Left lung (tissue), 10 donors: Measurements from ENCODE around the gene PTK7. TPM values are rescaled to one million over a fixed set of nuclear protein-coding genes. Genes with fewer than 3 reads are reported as not detected.

ENCODE experiments used
- ATAC-seq: fragments of 200-7000 bp; cut with Tn5 transposase; one replicate; pipeline ENCODE4 v1.9.1; 2020; ENCODE audit warnings: moderate library complexity
- DNase-seq, 4 donors: peaks; one replicate each; pipeline ENCODE4 v3.0.0-alpha.2; 2013 to 2020
- H3K27ac ChIP-seq, 2 donors: fragments of 200-600 bp; sonication (generic) in 1 of 2; one replicate each; pipeline versions ENCODE4 v1.5.0 to v1.8.0; 2020 to 2021
- H3K27me3 ChIP-seq, 2 donors: fragments of 200-600 bp; sonication (generic) in 1 of 2; one replicate each; pipeline versions ENCODE4 v1.5.0 to v1.8.0; 2020 to 2021
- H3K36me3 ChIP-seq, 2 donors: fragments of 200-600 bp; sonication (generic) in 1 of 2; one replicate each; pipeline versions ENCODE4 v1.5.0 to v1.8.0; 2020 to 2021
- H3K4me1 ChIP-seq, 2 donors: fragments of 200-600 bp; one replicate each; pipeline ENCODE4 v1.8.0; 2021
- H3K4me3 ChIP-seq, 2 donors: fragments of 200-600 bp; sonication (generic) in 1 of 2; one replicate each; pipeline versions ENCODE4 v1.5.0 to v1.8.0; 2020 to 2021; ENCODE audit warnings: mild to moderate bottlenecking in 1 of 2
- H3K9me3 ChIP-seq, 2 donors: fragments of 200-600 bp; sonication (generic) in 1 of 2; one replicate each; pipeline versions ENCODE4 v1.5.0 to v1.8.0; 2020 to 2021
- intact Hi-C, 2 donors: fragments of 100-400 bp; cut with DNase I; formaldehyde crosslinking; loops; one replicate each; pipeline versions ENCODE4 v1.11.2 to v1.14.2; 2022
- polyA plus RNA-seq, 6 donors: library from polyadenylated mRNA; unstranded; fragments of 120-200 nt; gene quantifications; one replicate each; pipeline ENCODE4 v1.2.1, GENCODE V29; 2013; ENCODE audit not compliant: insufficient read length in 6 of 6
- total RNA-seq, 2 donors: library from RNA; stranded (reverse); fragmentation: NEBNext Ultra II Directional; extraction: Animal tissue kit (Norgen Biotek cat#: 25700); gene quantifications; one replicate each; pipeline ENCODE4 v1.2.1, GENCODE V29; 2021
- TF ChIP-seq, protein P1 (sequence below), 2 donors: fragments of 200-600 bp; sonication (generic) in 1 of 2; IDR thresholded peaks; one replicate each; pipeline versions ENCODE4 v1.5.0 to v1.8.0; 2021; ENCODE audit warnings: antibody characterized with exemption in 2 of 2
- donor health status: DM: no; HTN: yes; CAD: no.
- donor health status: DM: no; HTN: no; CAD: no.

Gene PTK7
- total and polyA plus RNA-seq, 8 donors = 89.2 to 312 (median 284) TPM

- H3K27me3 ChIP-seq = no peaks in the 10 kb centered on the region
- intact Hi-C loops = no loop called here
- H3K27ac ChIP-seq = peak overlapping the region; percentile 96 to 97
- peak overlapping the region; percentile 85 to 96 for H3K4me3 ChIP-seq
- TF ChIP-seq, protein P1, sequence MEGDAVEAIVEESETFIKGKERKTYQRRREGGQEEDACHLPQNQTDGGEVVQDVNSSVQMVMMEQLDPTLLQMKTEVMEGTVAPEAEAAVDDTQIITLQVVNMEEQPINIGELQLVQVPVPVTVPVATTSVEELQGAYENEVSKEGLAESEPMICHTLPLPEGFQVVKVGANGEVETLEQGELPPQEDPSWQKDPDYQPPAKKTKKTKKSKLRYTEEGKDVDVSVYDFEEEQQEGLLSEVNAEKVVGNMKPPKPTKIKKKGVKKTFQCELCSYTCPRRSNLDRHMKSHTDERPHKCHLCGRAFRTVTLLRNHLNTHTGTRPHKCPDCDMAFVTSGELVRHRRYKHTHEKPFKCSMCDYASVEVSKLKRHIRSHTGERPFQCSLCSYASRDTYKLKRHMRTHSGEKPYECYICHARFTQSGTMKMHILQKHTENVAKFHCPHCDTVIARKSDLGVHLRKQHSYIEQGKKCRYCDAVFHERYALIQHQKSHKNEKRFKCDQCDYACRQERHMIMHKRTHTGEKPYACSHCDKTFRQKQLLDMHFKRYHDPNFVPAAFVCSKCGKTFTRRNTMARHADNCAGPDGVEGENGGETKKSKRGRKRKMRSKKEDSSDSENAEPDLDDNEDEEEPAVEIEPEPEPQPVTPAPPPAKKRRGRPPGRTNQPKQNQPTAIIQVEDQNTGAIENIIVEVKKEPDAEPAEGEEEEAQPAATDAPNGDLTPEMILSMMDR (IDR thresholded peaks at IDR 0.05) = no peak
- H3K36me3 ChIP-seq = peaks cover 0 to 3% of the 10 kb centered on the region in 2 donors
- peak in 2 of 4 donors; percentile 71 to 84 for DNase-seq
- no peaks in the 10 kb centered on the region for H3K9me3 ChIP-seq
- peak; percentile 58 for ATAC-seq
- peaks cover 23 to 39% of the 10 kb centered on the region in 2 donors for H3K4me1 ChIP-seq
Observed at GRCh38 chr6:43170417-43170930, 94.4 kb downstream of the PTK7 start.

GRCh38 chr6:43170931-43171706 is 95.0 kb downstream of the PTK7 start, which contains the start of gene SRF:
SRF (plus strand) TSS chr6:43171269; CDS start chr6:43171657, 388 bp downstream.
- Histone ChIP-seq H3K27ac (peak within 1 kb of the TSS; percentile 96 to 97), H3K36me3 (peaks cover 0 to 10% of the 10 kb centered on the region in 2 donors), H3K4me3 (peak within 1 kb of the TSS; percentile 85 to 96), H3K4me1 (peaks cover 24 to 45% of the 10 kb centered on the region in 2 donors), H3K27me3 (no peaks in the 10 kb centered on the region), H3K9me3 (no peaks in the 10 kb centered on the region)
- ATAC-seq (peak; percentile 80), DNase-seq (peak; percentile 97 to 100 (median 100))
- TF ChIP-seq, protein P1 (IDR thresholded peaks at IDR 0.05) = peak; percentile 48 to 82
- intact Hi-C loops = no loop called here

GRCh38 chr6:43171707-43172103 is 95.6 kb downstream of the PTK7 start:
- TF ChIP-seq, protein P1 (IDR thresholded peaks at IDR 0.05) = no peak
- DNase-seq (peak in 3 of 4 donors; percentile 26 to 88 (median 37)), ATAC-seq (no peak)
- no peaks in the 10 kb centered on the region for H3K9me3 ChIP-seq
- peak overlapping the region; percentile 85 to 96 for H3K4me3 ChIP-seq
- H3K36me3 ChIP-seq = peaks cover 0 to 16% of the 10 kb centered on the region in 2 donors
- peak overlapping the region; percentile 96 to 97 for H3K27ac ChIP-seq
- no peaks in the 10 kb centered on the region for H3K27me3 ChIP-seq
- intact Hi-C loops = no loop called here
- peaks cover 24 to 51% of the 10 kb centered on the region in 2 donors for H3K4me1 ChIP-seq

DNA sequence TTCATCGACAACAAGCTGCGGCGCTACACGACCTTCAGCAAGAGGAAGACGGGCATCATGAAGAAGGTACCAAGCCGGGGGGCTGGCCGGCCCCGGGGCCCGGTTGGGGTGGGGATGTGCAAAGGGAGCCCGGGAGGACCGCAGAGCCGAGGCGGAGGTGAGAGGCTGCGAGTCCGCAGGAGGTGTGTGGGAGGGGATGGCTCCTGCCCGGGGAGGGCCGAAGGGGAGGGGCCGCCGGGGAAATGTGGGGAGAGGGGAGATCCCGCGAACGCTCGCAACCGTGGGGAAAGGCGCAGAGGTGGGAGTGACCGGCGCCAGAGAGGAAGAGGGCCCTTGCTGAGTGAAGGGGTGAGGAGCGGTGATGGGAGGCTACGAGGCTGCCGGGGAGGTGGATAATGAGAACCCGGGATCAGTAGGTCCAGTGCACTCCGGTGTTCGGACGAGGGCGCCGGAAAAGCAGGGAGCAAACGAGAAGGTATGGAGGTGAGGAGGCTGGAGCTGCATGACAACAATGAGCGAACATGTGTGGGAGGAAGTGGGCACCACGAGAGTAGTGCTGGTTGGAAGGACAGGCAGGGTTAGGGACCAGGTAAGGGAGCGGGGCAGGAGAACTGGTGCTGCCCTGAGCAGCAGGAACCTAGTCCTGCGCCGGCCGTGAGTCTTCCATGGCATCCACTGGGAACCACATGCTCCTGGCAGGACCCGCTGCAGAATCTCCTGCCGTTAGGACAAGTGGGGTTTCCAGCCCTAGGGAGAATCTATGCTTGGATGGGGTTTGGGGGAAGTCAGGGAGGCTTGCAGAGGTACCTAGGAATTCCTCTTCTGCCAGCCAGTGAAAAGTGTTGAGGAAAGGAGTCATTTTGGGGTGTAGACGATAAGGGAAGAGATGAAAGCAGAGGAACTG is 96.2 kb downstream of the PTK7 start:
- H3K36me3 ChIP-seq = peaks cover 0 to 22% of the 10 kb centered on the region in 2 donors
- H3K27me3 ChIP-seq = no peaks in the 10 kb centered on the region
- H3K9me3 ChIP-seq = no peaks in the 10 kb centered on the region
- ATAC-seq (no peak), DNase-seq (peak; percentile 35 to 91 (median 54))
- peak overlapping the region; percentile 96 to 97 for H3K27ac ChIP-seq
- intact Hi-C loops = no loop called here
- TF ChIP-seq, protein P1 (IDR thresholded peaks at IDR 0.05) = no peak
- peak overlapping the region; percentile 85 to 96 for H3K4me3 ChIP-seq
- H3K4me1 ChIP-seq = peaks cover 24 to 52% of the 10 kb centered on the region in 2 donors
